Endothelial cell (in vitro differentiated cells): ENCODE data around the gene LDHD. TPM values are rescaled to one million over a fixed set of nuclear protein-coding genes. Genes with fewer than 3 reads are reported as not detected.
"Not testable (repeated sequence)": the region's sequence is repeated elsewhere in the genome, so short reads cannot be mapped to it uniquely, and the experiment has no call there.

Experiments used
- DNase-seq: peaks from one replicate; pipeline ENCODE4 v3.0.0; 2021; ENCODE audit warnings: low spot score
- H3K27ac Mint-ChIP-seq: one replicate; pipeline ENCODE4 v1.8.0; 2021; ENCODE audit warnings: mixed read lengths, inconsistent platforms; ENCODE audit not compliant: unreplicated experiment
- H3K27me3 Mint-ChIP-seq: one replicate; pipeline ENCODE4 v1.8.0; 2021; ENCODE audit warnings: mild to moderate bottlenecking, moderate library complexity, mixed read lengths, inconsistent platforms; ENCODE audit not compliant: unreplicated experiment
- H3K36me3 Mint-ChIP-seq: one replicate; pipeline ENCODE4 v1.8.0; 2021; ENCODE audit warnings: mild to moderate bottlenecking, low read depth, mixed read lengths, inconsistent platforms; ENCODE audit not compliant: unreplicated experiment
- H3K4me1 Mint-ChIP-seq: one replicate; pipeline ENCODE4 v1.8.0; 2021; ENCODE audit warnings: mild to moderate bottlenecking, mixed read lengths, inconsistent platforms; ENCODE audit not compliant: unreplicated experiment
- H3K4me3 Mint-ChIP-seq: one replicate; pipeline ENCODE4 v1.8.0; 2021; ENCODE audit warnings: mild to moderate bottlenecking, mixed read lengths, inconsistent platforms; ENCODE audit not compliant: unreplicated experiment
- H3K9me3 Mint-ChIP-seq: one replicate; pipeline ENCODE4 v1.8.0; 2021; ENCODE audit warnings: mixed read lengths, inconsistent platforms; ENCODE audit not compliant: unreplicated experiment
- CTCF ChIP-seq: fragments of 200-600 bp; sonication (generic); IDR thresholded peaks from one replicate; pipeline ENCODE4 v1.5.0; 2021; ENCODE audit warnings: antibody characterized with exemption; ENCODE audit not compliant: unreplicated experiment
- total RNA-seq: library from RNA; stranded (reverse); fragmentation: NEBNext Ultra II Directional; extraction: Animal tissue kit (Norgen Biotek cat#: 25700); gene quantifications from one replicate; pipeline ENCODE4 v1.2.1, GENCODE V29; 2021; ENCODE audit not compliant: unreplicated experiment

Gene LDHD
- total RNA-seq, 1 donor from 2014 or later = 0.36 TPM

DNA sequence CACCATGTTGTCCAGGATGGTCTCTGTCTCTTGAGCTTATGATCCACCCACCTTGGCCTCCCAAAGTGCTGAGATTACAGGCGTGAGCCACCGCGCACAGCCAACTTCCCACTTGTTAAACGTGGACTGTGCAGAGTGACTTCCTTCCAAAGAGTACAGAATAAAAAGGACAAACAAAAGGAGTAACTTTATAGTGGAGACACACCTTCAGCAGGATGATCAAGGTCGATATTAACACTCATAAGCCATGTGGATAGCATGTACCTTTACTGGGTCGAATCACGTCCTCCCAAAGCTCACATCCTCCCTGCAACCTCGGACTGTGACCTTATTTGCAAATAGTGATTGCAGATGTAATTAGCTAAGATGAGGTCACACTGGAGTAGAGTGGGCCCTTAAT is 21.7 kb upstream of the LDHD start:
- Mint-ChIP-seq H3K4me3 (peak overlapping the region; percentile 20), H3K27ac (no peak overlapping the region), H3K36me3 (peaks cover 3% of the 10 kb centered on the region), H3K9me3 (no peaks in the 10 kb centered on the region), H3K27me3 (peaks cover 1% of the 10 kb centered on the region), H3K4me1 (no peaks in the 10 kb centered on the region)
- DNase-seq = no peak
- no peak for TF ChIP-seq CTCF

DNA sequence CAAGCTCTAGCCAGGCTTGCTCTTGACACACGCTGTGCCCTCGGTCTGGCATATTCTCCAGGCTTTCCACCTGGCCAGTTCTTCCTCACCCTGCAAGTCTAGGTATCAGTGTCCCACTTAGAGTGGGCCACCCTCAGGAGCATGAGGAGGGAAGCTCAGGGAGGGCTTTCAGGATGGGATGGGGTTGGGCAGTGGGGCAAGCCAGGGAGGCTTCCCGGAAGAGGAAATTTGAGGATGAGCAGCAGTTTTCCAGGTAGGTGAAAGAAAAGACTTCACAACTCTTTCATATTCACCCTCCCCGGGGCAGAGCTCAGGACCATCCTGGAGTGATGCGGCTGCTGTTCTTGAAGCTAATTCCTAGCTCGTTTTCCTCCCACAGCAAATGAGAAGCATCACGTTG is 14.5 kb upstream of the LDHD start:
- Mint-ChIP-seq H3K36me3 (peaks cover 34% of the 10 kb centered on the region), H3K27ac (no peak overlapping the region), H3K9me3 (no peaks in the 10 kb centered on the region), H3K4me3 (no peak overlapping the region), H3K27me3 (no peaks in the 10 kb centered on the region), H3K4me1 (no peaks in the 10 kb centered on the region)
- DNase-seq = no peak
- TF ChIP-seq CTCF = no peak

- TF ChIP-seq CTCF = no peak
- DNase-seq = no peak
- H3K27ac Mint-ChIP-seq = no peak overlapping the region
- no peaks in the 10 kb centered on the region for H3K27me3 Mint-ChIP-seq
- no peak overlapping the region for H3K4me3 Mint-ChIP-seq
- H3K36me3 Mint-ChIP-seq = peaks cover 34% of the 10 kb centered on the region
- no peaks in the 10 kb centered on the region for H3K9me3 Mint-ChIP-seq
- H3K4me1 Mint-ChIP-seq = no peaks in the 10 kb centered on the region
Observed at GRCh38 chr16:75130150-75130771, 13.7 kb upstream of the LDHD start.

DNA sequence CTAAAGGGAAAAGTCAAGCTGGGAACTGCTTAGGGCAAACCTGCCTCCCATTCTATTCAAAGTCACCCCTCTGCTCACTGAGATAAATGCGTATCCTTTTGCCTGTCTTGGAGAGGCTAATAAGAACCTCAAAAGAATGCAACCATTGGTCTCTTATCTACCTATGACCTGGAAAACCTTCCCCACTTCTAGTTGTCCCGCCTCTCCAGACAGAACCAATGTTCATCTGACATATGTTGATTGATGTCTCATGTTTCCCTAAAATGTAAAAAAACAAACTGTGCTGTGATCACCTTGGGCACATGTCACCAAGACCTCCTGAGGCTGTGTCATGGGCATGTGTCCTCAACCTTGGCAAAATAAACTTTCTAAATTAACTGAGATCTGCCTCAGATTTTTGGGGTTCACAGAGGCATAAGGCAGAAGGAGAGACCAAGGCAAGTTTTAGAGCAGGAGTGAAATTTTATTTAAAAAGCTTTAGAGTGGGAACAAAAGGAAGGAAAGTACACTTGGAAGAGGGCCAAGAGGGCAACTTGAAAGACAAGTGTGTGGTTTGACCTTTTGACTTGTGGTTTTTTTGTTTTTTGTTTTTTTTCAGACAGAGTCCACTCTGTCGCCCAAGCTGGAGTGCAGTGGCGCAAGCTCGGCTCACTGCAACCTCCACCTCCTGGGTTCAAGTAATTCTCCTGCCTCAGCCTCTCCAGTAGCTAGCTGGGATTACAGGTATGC is 13.0 kb upstream of the LDHD start:
- not testable (repeated sequence) for H3K4me1 Mint-ChIP-seq, H3K27me3 Mint-ChIP-seq, H3K9me3 Mint-ChIP-seq, H3K4me3 Mint-ChIP-seq, H3K27ac Mint-ChIP-seq, DNase-seq
- peaks cover 34% of the 10 kb centered on the region for H3K36me3 Mint-ChIP-seq

GRCh38 chr16:75127713-75128415 is 11.3 kb upstream of the LDHD start:
- Mint-ChIP-seq H3K4me1 (no peaks in the 10 kb centered on the region), H3K27ac (no peak overlapping the region), H3K36me3 (peaks cover 30% of the 10 kb centered on the region), H3K27me3 (no peaks in the 10 kb centered on the region), H3K4me3 (no peak overlapping the region), H3K9me3 (no peaks in the 10 kb centered on the region)
- no peak for TF ChIP-seq CTCF
- DNase-seq = no peak
